ENCODE data around the gene PCDHGA12.
"Not testable (repeated sequence)": the region's sequence is repeated elsewhere in the genome, so short reads cannot be mapped to it uniquely, and the experiment has no call there.

Gene PCDHGA12

DNA sequence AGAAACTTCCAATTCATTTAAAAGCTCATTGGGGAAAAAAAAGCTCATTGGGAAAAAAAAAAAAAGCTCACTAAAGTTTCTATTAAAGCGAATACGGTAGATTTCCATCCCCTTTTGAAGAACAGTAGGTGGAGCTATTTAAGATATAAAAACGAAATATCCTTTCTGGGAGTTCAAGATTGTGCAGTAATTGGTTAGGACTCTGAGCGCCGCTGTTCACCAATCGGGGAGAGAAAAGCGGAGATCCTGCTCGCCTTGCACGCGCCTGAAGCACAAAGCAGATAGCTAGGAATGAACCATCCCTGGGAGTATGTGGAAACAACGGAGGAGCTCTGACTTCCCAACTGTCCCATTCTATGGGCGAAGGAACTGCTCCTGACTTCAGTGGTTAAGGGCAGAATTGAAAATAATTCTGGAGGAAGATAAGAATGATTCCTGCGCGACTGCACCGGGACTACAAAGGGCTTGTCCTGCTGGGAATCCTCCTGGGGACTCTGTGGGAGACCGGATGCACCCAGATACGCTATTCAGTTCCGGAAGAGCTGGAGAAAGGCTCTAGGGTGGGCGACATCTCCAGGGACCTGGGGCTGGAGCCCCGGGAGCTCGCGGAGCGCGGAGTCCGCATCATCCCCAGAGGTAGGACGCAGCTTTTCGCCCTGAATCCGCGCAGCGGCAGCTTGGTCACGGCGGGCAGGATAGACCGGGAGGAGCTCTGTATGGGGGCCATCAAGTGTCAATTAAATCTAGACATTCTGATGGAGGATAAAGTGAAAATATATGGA lies at the start of gene PCDHGA12:
Gene PCDHGA12 (plus strand): TSS at position 176 of the 782 bp plus-strand sequence. CDS start 253 bp downstream, at position 429.
- no peak for TF ChIP-seq ZFX (IDR thresholded peaks at IDR 0.05)
- TF ChIP-seq, protein P1, sequence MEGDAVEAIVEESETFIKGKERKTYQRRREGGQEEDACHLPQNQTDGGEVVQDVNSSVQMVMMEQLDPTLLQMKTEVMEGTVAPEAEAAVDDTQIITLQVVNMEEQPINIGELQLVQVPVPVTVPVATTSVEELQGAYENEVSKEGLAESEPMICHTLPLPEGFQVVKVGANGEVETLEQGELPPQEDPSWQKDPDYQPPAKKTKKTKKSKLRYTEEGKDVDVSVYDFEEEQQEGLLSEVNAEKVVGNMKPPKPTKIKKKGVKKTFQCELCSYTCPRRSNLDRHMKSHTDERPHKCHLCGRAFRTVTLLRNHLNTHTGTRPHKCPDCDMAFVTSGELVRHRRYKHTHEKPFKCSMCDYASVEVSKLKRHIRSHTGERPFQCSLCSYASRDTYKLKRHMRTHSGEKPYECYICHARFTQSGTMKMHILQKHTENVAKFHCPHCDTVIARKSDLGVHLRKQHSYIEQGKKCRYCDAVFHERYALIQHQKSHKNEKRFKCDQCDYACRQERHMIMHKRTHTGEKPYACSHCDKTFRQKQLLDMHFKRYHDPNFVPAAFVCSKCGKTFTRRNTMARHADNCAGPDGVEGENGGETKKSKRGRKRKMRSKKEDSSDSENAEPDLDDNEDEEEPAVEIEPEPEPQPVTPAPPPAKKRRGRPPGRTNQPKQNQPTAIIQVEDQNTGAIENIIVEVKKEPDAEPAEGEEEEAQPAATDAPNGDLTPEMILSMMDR (conservative IDR thresholded peaks at IDR 0.05), result peak; percentile 86
- H3K27ac ChIP-seq, result no peak within 1 kb of the TSS

DNA sequence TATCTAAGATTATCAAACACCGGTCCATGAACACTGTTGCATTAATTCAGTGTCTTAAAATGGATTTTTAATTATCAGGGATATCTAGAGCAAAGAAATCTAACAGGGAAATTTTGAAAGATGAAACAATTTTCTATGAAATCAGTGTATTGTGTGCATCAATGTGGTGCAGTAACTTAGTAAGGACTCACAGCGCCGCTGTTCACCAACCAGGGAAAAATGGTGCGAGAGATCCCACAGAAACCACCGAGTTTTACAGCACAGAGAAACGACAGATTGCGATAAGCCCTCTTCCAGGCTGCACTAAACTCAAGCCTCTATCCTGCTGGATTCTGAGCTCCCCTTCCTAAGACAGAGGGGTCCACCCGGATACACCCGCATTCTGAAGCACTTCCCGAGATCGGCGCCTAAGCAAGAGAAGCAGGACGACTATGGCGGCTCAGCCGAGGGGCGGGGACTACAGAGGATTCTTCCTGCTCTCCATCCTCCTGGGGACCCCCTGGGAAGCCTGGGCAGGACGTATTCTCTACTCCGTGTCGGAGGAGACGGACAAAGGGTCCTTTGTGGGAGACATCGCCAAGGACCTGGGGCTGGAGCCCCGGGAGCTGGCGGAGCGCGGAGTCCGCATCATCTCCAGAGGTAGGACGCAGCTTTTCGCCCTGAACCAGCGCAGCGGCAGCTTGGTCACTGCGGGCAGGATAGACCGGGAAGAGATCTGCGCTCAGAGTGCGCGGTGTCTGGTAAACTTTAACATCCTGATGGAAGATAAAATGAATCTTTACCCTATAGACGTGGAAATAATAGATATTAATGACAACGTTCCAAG lies 47.6 kb upstream of the PCDHGA12 start, which contains the start of gene PCDHGA7:
Gene PCDHGA7 (plus strand): TSS at position 274 of the 826 bp plus-strand sequence. CDS start 158 bp downstream, at position 432.
- TF ChIP-seq ZFX (IDR thresholded peaks at IDR 0.05), result no peak
- TF ChIP-seq, protein P1 (conservative IDR thresholded peaks at IDR 0.05), result peak; percentile 74
- no peak within 1 kb of the TSS for H3K27ac ChIP-seq

DNA sequence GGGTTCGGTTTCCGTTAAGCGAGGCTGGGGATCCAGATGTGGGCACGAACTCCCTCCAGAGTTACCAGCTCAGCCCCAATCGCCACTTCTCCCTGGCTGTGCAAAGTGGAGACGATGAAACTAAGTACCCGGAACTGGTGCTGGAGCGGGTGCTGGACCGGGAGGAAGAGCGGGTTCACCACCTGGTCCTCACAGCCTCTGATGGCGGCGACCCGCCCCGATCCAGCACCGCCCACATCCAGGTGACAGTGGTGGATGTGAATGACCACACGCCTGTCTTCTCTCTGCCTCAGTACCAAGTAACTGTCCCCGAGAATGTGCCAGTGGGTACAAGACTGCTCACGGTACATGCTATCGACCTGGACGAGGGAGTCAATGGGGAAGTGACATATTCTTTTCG lies 47.0 kb upstream of the PCDHGA12 start:
- TF ChIP-seq, protein P1 (conservative IDR thresholded peaks at IDR 0.05), result no peak
- no peak for TF ChIP-seq ZFX (IDR thresholded peaks at IDR 0.05)

DNA sequence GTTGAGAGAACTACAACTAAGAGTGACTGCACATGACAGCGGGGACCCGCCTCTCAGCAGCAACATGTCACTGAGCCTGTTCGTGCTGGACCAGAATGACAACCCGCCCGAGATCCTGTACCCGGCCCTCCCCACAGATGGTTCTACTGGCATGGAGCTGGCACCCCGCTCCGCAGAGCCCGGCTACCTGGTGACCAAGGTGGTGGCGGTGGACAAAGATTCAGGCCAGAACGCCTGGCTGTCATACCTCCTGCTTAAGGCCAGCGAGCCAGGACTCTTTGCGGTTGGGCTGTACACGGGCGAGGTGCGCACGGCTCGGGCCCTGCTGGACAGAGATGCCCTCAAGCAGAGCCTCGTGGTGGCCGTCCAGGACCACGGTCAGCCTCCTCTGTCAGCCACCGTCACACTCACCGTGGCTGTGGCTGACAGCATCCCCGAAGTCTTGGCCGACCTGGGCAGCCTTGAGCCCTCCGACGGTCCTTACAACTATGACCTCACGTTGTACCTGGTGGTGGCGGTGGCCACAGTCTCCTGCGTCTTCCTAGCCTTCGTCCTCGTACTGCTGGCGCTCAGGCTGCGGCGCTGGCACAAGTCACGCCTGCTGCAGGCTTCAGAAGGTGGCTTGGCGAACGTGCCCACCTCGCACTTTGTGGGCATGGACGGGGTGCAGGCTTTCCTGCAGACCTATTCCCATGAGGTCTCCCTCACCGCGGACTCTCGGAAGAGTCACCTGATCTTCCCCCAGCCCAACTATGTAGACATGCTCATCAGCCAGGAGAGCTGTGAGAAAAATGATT lies 45.6 kb upstream of the PCDHGA12 start:
- TF ChIP-seq, protein P1 (conservative IDR thresholded peaks at IDR 0.05), result no peak
- TF ChIP-seq ZFX (IDR thresholded peaks at IDR 0.05), result no peak

More for the DNA sequence above, 47.0 kb upstream of the PCDHGA12 start:
- no peak overlapping the region for H3K27ac ChIP-seq

GRCh38 chr5:141387557-141388311 lies 42.6 kb upstream of the PCDHGA12 start, which contains the start of gene PCDHGB4:
PCDHGB4 (plus strand) TSS chr5:141387698; CDS start chr5:141387885, 187 bp downstream.
- H3K27ac ChIP-seq, result not testable (repeated sequence)
- TF ChIP-seq, protein P1 (conservative IDR thresholded peaks at IDR 0.05), result peak; percentile 75

More for the DNA sequence above, 45.6 kb upstream of the PCDHGA12 start:
- no peak overlapping the region for H3K27ac ChIP-seq

DNA sequence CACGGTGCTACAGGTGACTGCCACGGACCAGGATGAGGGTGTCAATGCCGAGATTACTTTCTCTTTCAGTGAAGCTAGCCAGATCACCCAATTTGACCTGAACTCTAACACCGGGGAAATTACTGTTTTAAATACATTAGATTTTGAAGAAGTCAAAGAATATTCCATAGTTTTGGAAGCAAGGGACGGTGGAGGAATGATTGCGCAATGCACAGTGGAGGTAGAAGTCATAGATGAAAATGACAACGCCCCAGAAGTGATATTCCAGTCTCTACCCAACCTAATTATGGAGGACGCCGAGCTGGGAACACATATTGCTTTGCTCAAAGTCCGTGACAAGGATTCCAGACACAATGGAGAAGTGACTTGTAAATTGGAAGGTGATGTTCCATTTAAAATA lies 41.6 kb upstream of the PCDHGA12 start:
- TF ChIP-seq ZFX (IDR thresholded peaks at IDR 0.05), result no peak
- TF ChIP-seq, protein P1 (conservative IDR thresholded peaks at IDR 0.05), result no peak
- H3K27ac ChIP-seq, result no peak overlapping the region
